ENCODE measurements around the gene ADPRM.

GRCh38 chr17:10663231-10663630 lies 34.2 kb upstream of the ADPRM start:
- TF ChIP-seq SIN3A (IDR thresholded peaks at IDR 0.05; ENCODE audit: borderline replicate concordance, insufficient read depth, low read depth, low read length) (no peak), CTCF (IDR thresholded peaks at IDR 0.05) (no peak), REST (IDR thresholded peaks at IDR 0.05; ENCODE audit: insufficient read depth in 1 of 2, low read depth in 2 of 2, low read length in 1 of 2) (no peak)

Measured in Panc1 (cell line).